ENCODE results near the gene COL9A3.

- TF ChIP-seq CTCF (IDR thresholded peaks at IDR 0.05) = no peak
- TF ChIP-seq POLR2A (IDR thresholded peaks at IDR 0.05) = no peak
These were observed 29.0 kb upstream of the COL9A3 start for GRCh38 chr20:62787866-62788265.
